Aorta (tissue), 5 donors: ENCODE measurements around the gene RHOBTB3. TPM values are rescaled to one million over a fixed set of nuclear protein-coding genes. Genes with fewer than 3 reads are reported as not detected.

Source experiments
- ATAC-seq: fragments of 200-7000 bp; cut with Tn5 transposase; one replicate; pipeline ENCODE4 v1.9.1; 2022; ENCODE audit warnings: moderate library complexity; ENCODE audit not compliant: low FRiP score
- DNase-seq, 2 donors: peaks; one replicate each; pipeline ENCODE4 v3.0.0-alpha.2; 2020
- H3K27ac ChIP-seq, 2 donors: one replicate each; pipeline ENCODE4 v1.5.1; 2013; ENCODE audit warnings: low read length in 2 of 2, mild to moderate bottlenecking in 2 of 2, moderate library complexity in 2 of 2, control low read depth in 1 of 2, inconsistent platforms in 1 of 2, low read depth in 1 of 2
- H3K27me3 ChIP-seq, 2 donors: one replicate each; pipeline ENCODE4 v1.6.1; 2013; ENCODE audit warnings: control low read depth in 1 of 2, low read length in 1 of 2, mild to moderate bottlenecking in 1 of 2, moderate library complexity in 1 of 2; ENCODE audit not compliant: insufficient read depth in 2 of 2, control insufficient read depth in 1 of 2
- H3K36me3 ChIP-seq, 2 donors: one replicate each; pipeline ENCODE4 v1.6.1; 2013; ENCODE audit warnings: control low read depth in 1 of 2, low read length in 1 of 2, mild to moderate bottlenecking in 1 of 2; ENCODE audit not compliant: insufficient read depth in 2 of 2, control insufficient read depth in 1 of 2
- H3K4me1 ChIP-seq, 2 donors: one replicate each; pipeline ENCODE4 v1.6.1; 2013; ENCODE audit warnings: low read length in 2 of 2, control low read depth in 1 of 2, mild to moderate bottlenecking in 1 of 2, moderate library complexity in 1 of 2; ENCODE audit not compliant: insufficient read depth in 2 of 2, control insufficient read depth in 1 of 2
- H3K4me3 ChIP-seq, 2 donors: one replicate each; pipeline ENCODE4 v1.5.1; 2013; ENCODE audit warnings: low read length in 2 of 2, control low read depth in 1 of 2, mild to moderate bottlenecking in 1 of 2
- H3K9me3 ChIP-seq: one replicate; pipeline ENCODE4 v1.6.1; 2013; ENCODE audit warnings: mild to moderate bottlenecking, low read length; ENCODE audit not compliant: control insufficient read depth
- WGBS, 2 donors: extraction: QIAGEN DNeasy Blood & Tissue Kit; methylation state at CpG; one replicate each; pipeline ENCODE4 v1.1.7; 2013; 5-methylcytosine and 5-hydroxymethylcytosine counted together
- intact Hi-C, 2 donors: fragments of 100-400 bp; cut with DNase I; formaldehyde crosslinking; loops; one replicate each; pipeline versions ENCODE4 v1.14.2 to v1.15.0; 2022
- polyA plus RNA-seq, 2 donors: library from polyadenylated mRNA; stranded (reverse); fragments of 200-250 nt; gene quantifications; one replicate each; pipeline ENCODE4 v1.2.3, GENCODE V29; 2013
- total RNA-seq, 2 donors: library from RNA; stranded (reverse); fragmentation: NEBNext Ultra II Directional; extraction: Animal tissue kit (Norgen Biotek cat#: 25700); gene quantifications; one replicate each; pipeline ENCODE4 v1.2.1, GENCODE V29; 2021
- donor health status: healthy with polysubstance abuse.
- donor health status: Bipolar disorder and iron deficiency.
- donor health status: DM: no; HTN: no; CAD: no.
- donor health status: DM: no; HTN: no; CAD: no.
- donor health status: DM: yes; HTN: yes; CAD: no.

Gene RHOBTB3
- total and polyA plus RNA-seq, 4 donors = 11.8 to 53.2 (median 25.1) TPM

GRCh38 chr5:95838001-95838520, 106.9 kb downstream of the RHOBTB3 start:
- peaks cover 0 to 7% of the 10 kb centered on the region in 2 donors for H3K4me1 ChIP-seq
- no peak for ATAC-seq
- H3K27me3 ChIP-seq = no peaks in the 10 kb centered on the region
- no peak overlapping the region for H3K27ac ChIP-seq
- DNase-seq = no peak
- WGBS, 2 donors = 89 to 96% methylated on average over 8 of the region's 8 CpGs
- H3K36me3 ChIP-seq = no peaks in the 10 kb centered on the region
- intact Hi-C loops = no loop called here
- H3K4me3 ChIP-seq = no peak overlapping the region
- H3K9me3 ChIP-seq = no peaks in the 10 kb centered on the region

DNA sequence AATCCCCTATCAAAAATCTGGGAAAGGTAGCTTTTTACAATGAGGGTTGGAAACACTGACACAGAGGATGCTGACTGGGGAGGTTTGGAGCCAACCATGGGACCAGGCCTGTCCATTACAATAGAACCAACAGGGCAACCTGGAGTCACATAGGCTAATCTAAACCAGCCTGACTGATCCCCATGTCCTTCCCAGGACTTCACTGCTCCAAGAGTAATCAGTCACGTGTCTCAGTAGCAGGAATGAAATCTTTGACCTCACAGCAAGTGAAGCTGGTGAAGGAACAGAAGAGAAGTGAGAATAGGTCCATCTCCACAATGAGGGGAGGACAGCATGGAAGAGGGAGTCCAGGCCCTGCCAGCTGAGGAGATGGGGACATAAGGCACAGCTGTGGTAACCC, 107.4 kb downstream of the RHOBTB3 start:
- intact Hi-C loops = no loop called here
- Histone ChIP-seq H3K36me3 (no peaks in the 10 kb centered on the region), H3K27ac (no peak overlapping the region), H3K9me3 (no peaks in the 10 kb centered on the region), H3K27me3 (no peaks in the 10 kb centered on the region), H3K4me3 (no peak overlapping the region), H3K4me1 (peaks cover 0 to 7% of the 10 kb centered on the region in 2 donors)
- no peak for DNase-seq
- 84 to 88% methylated on average over 1 of the region's 1 CpG for WGBS, 2 donors
- no peak for ATAC-seq

GRCh38 chr5:95839658-95840057, 108.5 kb downstream of the RHOBTB3 start:
- H3K4me1 ChIP-seq = peaks cover 0 to 7% of the 10 kb centered on the region in 2 donors
- no peak overlapping the region for H3K27ac ChIP-seq
- no peak for ATAC-seq
- no peaks in the 10 kb centered on the region for H3K27me3 ChIP-seq
- WGBS, 2 donors = 84 to 86% methylated on average over 2 of the region's 2 CpGs
- DNase-seq = no peak
- no peak overlapping the region for H3K4me3 ChIP-seq
- intact Hi-C loops = loop anchor here in 1 of 2 donors (5.0 kb wide), 1 partner anchor 32 kb away; no protein-coding TSS in a partner anchor
- no peaks in the 10 kb centered on the region for H3K9me3 ChIP-seq
- no peaks in the 10 kb centered on the region for H3K36me3 ChIP-seq

- ATAC-seq (no peak), DNase-seq (no peak)
- no peaks in the 10 kb centered on the region for H3K9me3 ChIP-seq
- H3K36me3 ChIP-seq = no peaks in the 10 kb centered on the region
- no peaks in the 10 kb centered on the region for H3K27me3 ChIP-seq
- H3K27ac ChIP-seq = no peak overlapping the region
- WGBS, 2 donors = 91 to 96% methylated on average over 1 of the region's 1 CpG
- no peak overlapping the region for H3K4me3 ChIP-seq
- intact Hi-C loops = loop anchor here in 1 of 2 donors (5.0 kb wide), 1 partner anchor 34 kb away; no protein-coding TSS in a partner anchor
- H3K4me1 ChIP-seq = peaks cover 0 to 7% of the 10 kb centered on the region in 2 donors
These were observed 110.0 kb downstream of the RHOBTB3 start for GRCh38 chr5:95840956-95841705.

- intact Hi-C loops = loop anchor here in 1 of 2 donors (5.0 kb wide), 1 partner anchor 35 kb away; no protein-coding TSS in a partner anchor
- H3K27ac ChIP-seq = no peak overlapping the region
- H3K4me1 ChIP-seq = no peaks in the 10 kb centered on the region
- WGBS, 2 donors = 86 to 87% methylated on average over 8 of the region's 8 CpGs
- ATAC-seq (peak; percentile 81), DNase-seq (peak in 1 of 2 donors; percentile 62)
- no peaks in the 10 kb centered on the region for H3K27me3 ChIP-seq
- H3K36me3 ChIP-seq = no peaks in the 10 kb centered on the region
- H3K9me3 ChIP-seq = no peaks in the 10 kb centered on the region
- H3K4me3 ChIP-seq = no peak overlapping the region
These were observed 111.0 kb downstream of the RHOBTB3 start for GRCh38 chr5:95841914-95842812.

DNA sequence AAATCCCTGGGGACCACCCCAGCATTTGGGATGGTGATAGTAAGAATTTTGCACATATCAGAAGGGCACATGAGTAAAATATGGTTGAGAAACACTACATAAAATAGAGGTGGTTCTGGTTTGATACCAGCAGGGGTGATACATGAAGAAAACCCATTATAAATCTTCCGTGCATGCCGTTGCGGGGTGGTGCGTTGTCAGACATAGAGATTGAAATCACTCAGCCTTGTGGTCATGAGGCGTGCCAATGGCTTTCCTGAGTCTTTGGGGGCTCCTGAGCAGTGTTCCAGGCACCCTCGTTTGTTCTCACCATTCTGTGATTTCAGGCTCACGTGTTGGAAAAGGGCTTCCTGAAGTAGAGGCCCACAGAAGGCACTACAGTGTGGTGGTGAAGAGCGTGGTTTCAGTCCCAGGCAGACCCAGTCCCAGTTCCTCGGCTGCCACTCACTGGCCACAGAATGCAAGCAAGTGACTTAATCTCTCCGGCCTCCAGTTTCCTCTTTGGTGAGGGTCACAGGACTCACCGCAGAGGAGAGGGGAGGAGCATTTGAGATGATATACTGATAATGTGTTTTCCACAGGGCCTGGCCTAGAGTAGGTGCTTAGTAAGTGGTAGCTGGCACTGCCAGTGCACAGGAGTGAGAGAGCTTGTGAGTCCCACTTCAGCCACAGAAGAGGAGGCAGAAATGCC, 111.9 kb downstream of the RHOBTB3 start:
- whole genome bisulfite sequencing, 2 donors = 75 to 76% methylated on average over 11 of the region's 11 CpGs

GRCh38 chr5:95843733-95844223, 112.6 kb downstream of the RHOBTB3 start:
- H3K27me3 ChIP-seq = no peaks in the 10 kb centered on the region
- H3K4me1 ChIP-seq = no peaks in the 10 kb centered on the region
- no peaks in the 10 kb centered on the region for H3K9me3 ChIP-seq
- 44 to 50% methylated on average over 3 of the region's 3 CpGs for WGBS, 2 donors
- no peak overlapping the region for H3K27ac ChIP-seq
- no peaks in the 10 kb centered on the region for H3K36me3 ChIP-seq
- no peak overlapping the region for H3K4me3 ChIP-seq
- DNase-seq = no peak
- ATAC-seq = peak; percentile 51
- intact Hi-C loops = loop anchor here in 1 of 2 donors (5.0 kb wide), 1 partner anchor 36 kb away; no protein-coding TSS in a partner anchor

More for the DNA sequence above, 111.9 kb downstream of the RHOBTB3 start:
- H3K4me1 ChIP-seq = no peaks in the 10 kb centered on the region
- H3K27me3 ChIP-seq = no peaks in the 10 kb centered on the region
- no peaks in the 10 kb centered on the region for H3K9me3 ChIP-seq
- peak; percentile 53 to 87 for DNase-seq
- ATAC-seq = peak; percentile 51
- intact Hi-C loops = loop anchor here in 1 of 2 donors (5.0 kb wide), 1 partner anchor 36 kb away; no protein-coding TSS in a partner anchor
- H3K36me3 ChIP-seq = no peaks in the 10 kb centered on the region
- H3K4me3 ChIP-seq = no peak overlapping the region
- no peak overlapping the region for H3K27ac ChIP-seq

- Histone ChIP-seq H3K27me3 (no peaks in the 10 kb centered on the region), H3K4me1 (no peaks in the 10 kb centered on the region), H3K4me3 (no peak overlapping the region), H3K9me3 (no peaks in the 10 kb centered on the region), H3K27ac (no peak overlapping the region), H3K36me3 (no peaks in the 10 kb centered on the region)
- no peak for ATAC-seq
- intact Hi-C loops = loop anchor here (5.0 kb wide), 4 partner anchors 113 to 198 kb away; partner anchors contain the start of genes RFESD (in 1 of the 2) and RHOBTB3 (in 1 of the 2)
- no peak for DNase-seq
- 86 to 89% methylated on average over 3 of the region's 3 CpGs for WGBS, 2 donors
These were observed 114.3 kb downstream of the RHOBTB3 start for GRCh38 chr5:95845391-95845790.
